OCI-LY1 (cell line): ENCODE results near the gene NOP56.

ENCODE experiments used
- CTCF ChIP-seq: fragments of 200-600 bp; sonication (generic), shearing (Covaris generic); IDR thresholded peaks from 2 replicates; pipeline ENCODE4 v1.5.1; 2017; ENCODE audit warnings: mild to moderate bottlenecking, antibody characterized with exemption, low read length, moderate library complexity, mixed read lengths
- EZH2 ChIP-seq: fragments of 200-600 bp; sonication (generic), shearing (Covaris generic); IDR thresholded peaks from 2 replicates; pipeline ENCODE4 v1.8.0; 2017; ENCODE audit warnings: borderline replicate concordance, mixed run types, mild to moderate bottlenecking, antibody characterized with exemption, low read length, moderate library complexity, mixed read lengths

GRCh38 chr20:2643708-2644107, 8.7 kb upstream of the NOP56 start:
- TF ChIP-seq CTCF: no peak
- TF ChIP-seq EZH2: no peak
